Forelimb muscle (tissue), 1 donor: ENCODE measurements around the gene DNAJC27. TPM values are rescaled to one million over a fixed set of nuclear protein-coding genes. Genes with fewer than 3 reads are reported as not detected.
"Not testable (repeated sequence)": the region's sequence is repeated elsewhere in the genome, so short reads cannot be mapped to it uniquely, and the experiment has no call there.

ENCODE experiments used
- DNase-seq: peaks from one replicate; pipeline ENCODE4 v3.0.0-alpha.2; 2013; ENCODE audit warnings: low read depth
- polyA plus RNA-seq: library from polyadenylated mRNA; unstranded; fragments of 120-200 nt; gene quantifications from one replicate; pipeline ENCODE4 v1.2.1, GENCODE V29; 2013; ENCODE audit not compliant: insufficient read length

DNAJC27 gene
- polyA plus RNA-seq: 6.5 TPM

- DNase-seq: peak; percentile 95
Observed at GRCh38 chr2:24971536-24972314, at the start of gene DNAJC27. TSS of gene DNAJC27 (minus strand) at chr2:24971955. CDS start at chr2:24971904, 51 bp downstream.

DNA sequence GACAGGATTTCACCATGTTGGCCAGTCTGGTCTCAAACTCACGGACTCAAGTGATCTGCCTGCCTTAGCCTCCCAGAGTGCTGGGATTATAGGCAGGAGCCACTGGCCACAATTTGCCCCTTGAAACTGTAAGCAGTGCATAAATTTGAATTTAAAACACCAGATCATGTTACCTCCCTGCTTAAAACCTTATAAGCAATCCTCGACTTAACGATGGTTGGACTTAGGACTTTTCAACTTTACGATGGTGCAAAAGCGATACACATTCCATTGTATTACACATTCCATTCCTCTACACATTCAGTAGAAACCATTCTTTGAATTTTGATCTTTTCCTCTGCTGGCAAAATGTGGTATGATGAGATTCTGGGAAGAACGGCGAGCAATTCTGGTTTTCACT is 46.9 kb upstream of the DNAJC27 start:
- no peak for DNase-seq

DNA sequence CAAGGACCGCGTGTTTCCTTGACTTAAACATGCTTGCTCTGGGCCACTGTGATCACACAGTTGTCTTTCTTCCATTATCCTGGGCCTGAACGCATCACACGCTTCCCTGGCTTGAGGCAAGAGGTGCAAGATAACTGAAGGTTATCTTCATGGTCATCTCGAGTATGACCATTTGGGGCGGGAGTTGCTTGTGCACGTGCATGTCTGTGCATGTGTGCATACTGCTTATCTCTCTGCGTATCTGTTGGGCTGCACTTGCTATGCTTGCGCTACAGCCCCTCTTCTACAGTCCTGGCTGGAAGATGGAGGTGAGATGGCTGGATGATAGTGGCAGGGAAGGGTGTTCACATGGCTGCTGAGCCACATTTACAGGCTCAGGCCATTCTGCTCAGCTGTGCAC is 42.9 kb upstream of the DNAJC27 start:
- no peak for DNase-seq

GRCh38 chr2:25011342-25011741 is 39.6 kb upstream of the DNAJC27 start:
- DNase-seq: not testable (repeated sequence)

GRCh38 chr2:25009954-25010353 is 38.2 kb upstream of the DNAJC27 start:
- DNase-seq: no peak

GRCh38 chr2:25002066-25002465 is 30.3 kb upstream of the DNAJC27 start:
- no peak for DNase-seq

DNA sequence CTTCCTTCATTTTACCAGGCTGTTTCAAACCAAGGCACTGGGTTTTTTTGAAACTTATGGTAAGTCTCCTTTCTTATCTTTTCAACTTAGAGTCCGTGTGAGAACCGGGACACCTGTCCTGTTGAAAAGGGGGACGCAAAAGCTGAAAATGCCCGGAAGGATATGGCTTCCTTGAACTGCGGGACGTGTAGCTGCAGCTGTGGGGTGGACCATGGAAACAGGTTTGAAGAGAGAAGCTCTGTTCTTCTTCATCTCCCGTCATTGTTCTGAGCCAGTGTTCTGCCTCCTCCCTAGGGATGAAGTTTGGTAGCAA is 29.5 kb upstream of the DNAJC27 start:
- DNase-seq: no peak

DNA sequence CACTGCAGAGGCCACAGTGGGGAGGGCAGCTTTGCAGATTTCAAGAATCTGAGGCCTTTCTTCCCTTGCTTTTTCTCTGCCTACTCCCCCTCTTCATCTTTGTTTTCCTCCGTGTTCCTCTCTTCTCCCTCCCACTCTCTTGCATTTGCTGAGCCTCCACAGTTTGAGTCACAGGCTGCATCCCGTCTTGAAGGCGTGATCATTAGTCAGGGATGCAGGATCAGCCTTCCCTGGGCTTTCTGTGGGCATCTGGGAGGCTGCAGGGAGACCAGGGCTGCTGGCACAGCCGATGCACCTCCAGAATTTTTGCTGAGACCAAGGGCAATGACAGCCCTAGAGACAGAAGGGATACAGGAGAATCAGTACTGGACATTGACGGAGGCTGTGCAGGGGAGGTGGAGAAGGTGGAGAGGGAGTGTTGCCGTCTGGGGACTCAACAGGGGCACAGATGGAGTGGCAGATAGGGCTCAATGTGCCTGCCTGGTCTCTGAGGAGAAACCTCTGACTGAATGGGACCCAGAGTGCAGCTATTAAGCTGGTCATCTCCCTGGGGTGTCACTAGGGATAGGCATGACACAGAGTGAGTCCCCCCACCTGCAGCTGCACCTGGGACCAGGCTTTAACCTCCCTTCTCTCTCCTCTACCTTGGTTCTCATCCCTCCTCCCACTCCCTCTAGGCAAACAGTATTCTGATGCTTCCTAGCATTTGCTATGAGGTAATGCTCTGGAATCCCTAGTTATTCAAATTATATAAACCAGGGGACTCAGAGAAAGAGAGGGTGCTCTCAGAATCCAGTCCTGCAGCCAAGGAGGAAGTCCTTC is 29.0 kb upstream of the DNAJC27 start:
- DNase-seq: no peak

- no peak for DNase-seq
Observed at GRCh38 chr2:25000036-25000435, 28.3 kb upstream of the DNAJC27 start.

- DNase-seq: not testable (repeated sequence)
Observed at GRCh38 chr2:24999097-24999496, 27.3 kb upstream of the DNAJC27 start.

- DNase-seq: no peak
Observed at GRCh38 chr2:24994146-24994724, 22.5 kb upstream of the DNAJC27 start.

DNA sequence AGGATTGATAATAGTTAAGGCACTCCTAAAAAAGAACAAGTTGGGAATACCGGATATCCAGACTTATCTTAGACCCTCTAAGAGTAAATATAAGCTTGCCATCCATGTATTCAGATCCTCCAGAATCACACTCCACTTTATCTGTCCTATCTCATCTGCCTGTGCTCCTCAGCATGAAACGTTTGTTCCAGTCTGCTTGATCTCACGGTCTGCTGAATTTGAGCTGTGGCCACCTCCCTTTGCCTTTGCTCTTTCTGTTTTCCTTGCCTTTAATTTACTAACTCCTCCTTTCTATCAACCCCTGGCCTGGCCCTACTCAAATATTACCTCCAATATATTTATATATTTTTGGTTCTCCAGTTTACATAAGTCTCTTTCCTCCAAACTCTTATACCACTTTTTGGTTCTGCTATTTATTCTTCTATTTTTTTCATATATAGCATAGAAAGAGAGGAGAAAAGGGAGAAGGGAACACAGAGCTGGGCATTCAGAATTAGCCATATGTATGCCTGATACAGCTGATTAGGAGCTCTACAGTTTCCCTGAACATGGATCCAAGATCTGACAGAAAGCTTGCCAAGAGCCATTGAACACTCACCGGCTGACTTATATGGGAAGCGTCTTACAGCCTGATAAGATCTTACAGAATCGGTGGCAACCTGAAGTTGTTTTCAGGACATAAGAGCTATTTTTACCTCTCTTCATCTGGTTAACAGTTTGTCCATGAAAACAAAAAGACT is 21.8 kb upstream of the DNAJC27 start:
- no peak for DNase-seq

DNA sequence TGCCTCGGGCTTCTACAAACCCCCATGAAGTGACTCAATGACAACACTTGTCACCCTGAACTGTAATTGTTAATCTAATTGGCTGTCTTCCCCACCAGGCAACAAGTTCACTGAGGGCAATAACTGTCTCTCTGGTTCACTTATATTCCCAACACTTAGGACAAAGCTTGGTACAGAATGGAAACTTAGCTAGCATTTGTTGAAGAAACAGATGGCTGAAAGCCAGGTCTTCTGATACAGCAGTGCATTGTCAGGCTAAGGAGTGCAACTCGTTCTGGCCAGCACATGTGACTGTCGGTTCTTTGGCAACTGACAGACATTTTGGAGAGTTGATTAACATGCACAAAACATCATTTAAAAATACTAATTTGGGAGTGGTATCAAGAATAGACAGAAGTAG is 14.6 kb upstream of the DNAJC27 start:
- no peak for DNase-seq

DNA sequence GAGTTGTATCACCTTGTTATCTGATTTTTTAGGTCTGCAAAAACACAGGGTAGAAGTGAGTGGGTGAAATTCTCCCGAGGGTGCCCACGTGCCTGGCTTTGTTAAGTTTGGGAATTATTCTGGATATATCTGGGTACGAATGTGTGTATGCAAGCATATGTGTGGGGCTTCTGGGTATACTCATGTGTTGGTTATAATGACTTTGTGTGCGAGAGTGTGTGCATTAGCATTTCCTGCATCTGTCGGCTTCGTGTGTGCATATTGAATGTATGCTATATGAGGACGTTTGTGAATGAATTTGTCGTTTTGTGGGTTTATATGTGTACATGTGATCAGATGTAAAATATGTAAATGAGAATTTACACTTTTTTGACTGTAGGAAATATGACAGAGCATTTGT is 13.8 kb upstream of the DNAJC27 start:
- DNase-seq: no peak

- peak; percentile 87 for DNase-seq
Observed at GRCh38 chr2:24984912-24985311, 13.2 kb upstream of the DNAJC27 start.

DNA sequence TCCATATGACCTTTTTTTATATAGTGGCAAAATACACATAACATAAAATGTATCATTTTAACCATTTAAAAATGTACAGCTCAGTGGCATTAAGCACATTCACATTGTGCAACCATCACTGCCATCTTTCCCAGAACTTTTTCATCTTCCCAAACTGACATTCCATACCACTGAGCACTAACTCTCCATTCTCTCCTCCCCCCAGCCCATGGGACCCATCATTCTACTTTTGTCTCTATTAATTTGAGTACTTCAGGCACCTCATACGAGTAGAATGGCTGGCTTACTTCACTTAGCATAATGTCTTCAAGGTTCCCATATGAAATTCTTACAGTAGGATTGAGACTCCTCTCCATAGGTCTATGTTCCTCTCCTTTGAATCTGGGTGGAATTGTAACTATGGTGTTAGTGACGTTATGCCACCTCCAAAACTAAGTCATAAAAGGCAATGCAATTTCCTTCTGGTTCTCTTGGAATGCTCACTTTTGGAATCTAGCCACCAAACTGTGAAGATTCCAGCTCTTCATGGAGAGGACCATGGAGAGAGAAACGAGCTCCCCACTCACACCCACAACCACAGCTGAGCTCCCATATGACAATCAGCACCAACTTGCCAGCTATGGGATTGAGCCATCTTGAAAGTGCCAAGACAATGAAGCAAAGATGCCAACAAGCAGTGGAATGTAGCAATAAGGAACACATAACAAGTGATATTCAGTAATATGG is 9.8 kb upstream of the DNAJC27 start:
- no peak for DNase-seq

- DNase-seq: no peak
Observed at GRCh38 chr2:24978661-24979060, 6.9 kb upstream of the DNAJC27 start.

- DNase-seq: no peak
Observed at GRCh38 chr2:24977631-24978030, 5.9 kb upstream of the DNAJC27 start.

DNA sequence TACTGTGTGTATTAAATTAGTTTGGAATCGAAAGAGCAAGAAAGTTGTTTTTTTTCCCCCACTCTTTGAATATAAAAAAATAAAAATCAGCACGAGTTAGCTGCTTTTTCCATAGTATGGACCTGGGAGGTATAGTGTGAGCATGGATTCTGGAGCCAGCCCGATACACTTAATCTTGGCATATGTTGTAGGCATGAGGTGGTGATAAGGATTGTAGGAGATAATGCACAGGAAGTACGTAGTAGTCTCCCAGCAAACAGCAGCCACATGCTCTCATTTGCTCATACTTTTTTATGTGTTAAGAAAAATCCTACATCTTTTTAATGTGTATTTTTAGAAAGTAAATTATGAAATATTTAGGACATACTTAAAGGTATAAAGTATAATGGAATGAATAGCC is 2.1 kb upstream of the DNAJC27 start:
- DNase-seq: no peak

DNA sequence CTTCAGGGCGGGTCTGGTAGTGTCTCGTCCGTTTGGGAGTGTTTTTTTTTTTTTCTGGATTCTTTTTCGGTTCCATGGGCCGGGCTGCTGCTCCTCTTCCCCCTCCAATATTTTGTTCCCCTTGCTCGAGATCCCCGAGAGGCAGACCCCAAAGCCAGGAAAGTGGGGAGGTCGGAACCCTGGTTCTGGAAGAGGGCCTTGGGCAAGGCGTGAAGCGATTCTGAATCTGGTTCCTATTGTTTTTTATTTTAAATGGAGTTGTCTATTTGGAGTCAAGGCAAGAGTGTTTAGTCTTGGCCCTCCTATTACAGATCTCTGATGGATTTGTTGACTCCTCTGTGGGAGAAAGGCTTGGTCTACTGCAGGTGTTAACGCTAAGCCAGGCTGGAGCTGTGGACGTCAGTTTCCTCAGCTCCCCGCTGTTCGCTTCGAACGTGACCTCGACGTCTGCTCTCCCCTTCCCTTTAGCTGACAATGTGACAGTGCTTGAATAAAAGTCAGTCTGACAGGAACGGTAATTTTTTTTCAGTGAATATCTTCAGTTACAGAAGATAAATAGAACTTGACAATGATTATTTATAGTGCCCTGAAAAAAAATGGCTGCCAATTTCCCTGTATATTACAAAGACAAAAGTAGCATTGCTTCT is 683 bp upstream of the DNAJC27 start:
- DNase-seq: no peak

DNA sequence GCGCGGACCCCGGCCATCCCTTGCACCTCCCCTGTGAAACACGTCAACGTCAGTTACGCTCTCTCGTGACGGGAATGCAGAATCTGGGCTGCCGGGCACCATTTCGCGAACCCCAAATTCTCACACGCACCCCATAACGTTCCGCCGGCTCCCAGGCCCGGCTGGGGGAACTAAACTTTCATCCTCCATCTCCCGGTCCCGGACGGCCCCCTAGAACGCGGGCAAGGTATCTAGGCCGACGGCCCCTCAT is 544 bp downstream of the DNAJC27 start:
- no peak for DNase-seq
